Inferior parietal cortex (tissue), 1 donor: ENCODE measurements around the gene ZNF140.
A peak's percentile ranks its signal among the peaks of the same experiment; 100 is the strongest.

Experiments used
- DNase-seq: peaks from one replicate; pipeline ENCODE4 v3.0.0-alpha.2; 2016; ENCODE audit errors: extremely low spot score

The ZNF140 gene

GRCh38 chr12:133080368-133081158 is at the start of gene ZNF140:
Gene ZNF140 (plus strand): TSS chr12:133080923. CDS start chr12:133081321, 398 bp downstream.
- peak; percentile 99 for DNase-seq

DNA sequence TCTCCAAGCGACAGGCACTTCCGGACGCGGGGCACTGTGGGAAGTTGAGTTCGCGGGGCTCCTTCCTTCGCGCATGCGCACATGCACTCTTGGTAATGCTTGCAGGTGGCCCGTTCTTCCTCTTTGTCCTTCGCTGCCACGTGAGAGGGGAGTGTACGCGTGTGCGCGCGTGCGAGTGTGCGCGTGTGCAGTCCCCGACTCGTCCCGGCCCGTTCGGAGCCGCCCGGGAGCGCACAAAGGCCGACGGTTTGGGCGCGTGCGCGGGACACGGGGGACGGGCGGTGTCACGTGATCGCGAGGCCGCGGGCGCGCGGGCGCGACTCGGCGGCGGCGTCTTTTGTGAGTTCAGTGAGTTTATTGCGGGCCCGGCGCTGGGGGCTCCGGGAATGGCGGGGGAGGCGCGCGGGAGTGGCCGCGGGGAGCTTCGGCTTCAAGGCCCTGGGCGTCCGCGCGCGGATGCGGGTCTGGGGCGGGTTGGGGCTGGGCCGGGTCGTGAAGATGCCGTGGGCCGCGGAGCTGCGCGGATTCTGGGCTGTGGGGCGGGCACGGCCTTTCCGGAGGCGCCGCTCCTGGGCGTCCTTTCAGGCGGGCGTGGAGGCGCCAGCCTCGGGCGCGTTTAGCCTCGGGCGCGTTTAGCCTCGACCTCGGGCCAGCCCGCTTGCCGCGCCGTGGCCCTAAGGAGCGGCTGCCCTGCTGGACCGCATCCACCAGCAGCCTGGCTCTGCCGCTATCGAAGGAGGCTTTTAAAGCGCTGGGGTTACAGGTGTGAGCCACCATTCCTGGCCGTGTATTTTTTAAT is 43.3 kb upstream of the ZNF140 start, which contains the start of gene ZNF84:
ZNF84 (plus strand) TSS at position 303 of the 799 bp plus-strand sequence. CDS start 3,959 bp downstream, outside the sequence.
- peak; percentile 96 for DNase-seq

- no peak for DNase-seq
Measured at GRCh38 chr12:133038118-133038709, 42.5 kb upstream of the ZNF140 start.

DNA sequence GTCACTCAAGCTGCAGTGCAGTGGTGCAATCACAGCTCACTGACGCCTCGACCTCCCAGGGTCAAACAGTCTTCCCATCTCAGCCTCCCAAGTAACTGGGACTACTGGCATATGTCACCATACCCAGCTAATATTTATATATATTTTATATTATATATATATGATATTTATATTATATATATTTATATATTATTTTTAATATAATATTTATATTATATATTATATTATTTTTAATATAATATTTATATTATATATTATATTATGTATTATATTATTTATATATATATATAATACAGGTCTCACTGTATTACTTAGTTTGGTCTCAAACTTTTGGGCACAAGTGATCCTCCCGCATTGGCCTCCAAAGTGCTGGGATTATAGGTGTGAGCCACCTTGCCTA is 34.0 kb upstream of the ZNF140 start:
- no peak for DNase-seq

DNA sequence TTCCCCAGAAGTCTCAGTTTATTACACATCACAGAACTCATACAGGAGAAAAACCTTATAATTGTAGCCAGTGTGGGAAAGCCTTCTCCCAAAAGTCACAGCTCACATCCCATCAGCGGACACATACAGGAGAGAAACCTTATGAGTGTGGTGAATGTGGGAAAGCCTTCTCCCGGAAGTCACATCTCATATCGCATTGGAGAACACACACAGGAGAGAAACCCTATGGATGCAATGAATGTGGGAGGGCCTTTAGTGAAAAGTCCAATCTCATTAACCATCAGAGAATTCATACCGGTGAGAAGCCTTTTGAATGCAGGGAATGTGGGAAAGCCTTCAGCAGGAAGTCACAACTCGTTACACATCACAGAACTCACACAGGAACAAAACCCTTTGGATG is 23.3 kb upstream of the ZNF140 start:
- DNase-seq, result no peak

DNA sequence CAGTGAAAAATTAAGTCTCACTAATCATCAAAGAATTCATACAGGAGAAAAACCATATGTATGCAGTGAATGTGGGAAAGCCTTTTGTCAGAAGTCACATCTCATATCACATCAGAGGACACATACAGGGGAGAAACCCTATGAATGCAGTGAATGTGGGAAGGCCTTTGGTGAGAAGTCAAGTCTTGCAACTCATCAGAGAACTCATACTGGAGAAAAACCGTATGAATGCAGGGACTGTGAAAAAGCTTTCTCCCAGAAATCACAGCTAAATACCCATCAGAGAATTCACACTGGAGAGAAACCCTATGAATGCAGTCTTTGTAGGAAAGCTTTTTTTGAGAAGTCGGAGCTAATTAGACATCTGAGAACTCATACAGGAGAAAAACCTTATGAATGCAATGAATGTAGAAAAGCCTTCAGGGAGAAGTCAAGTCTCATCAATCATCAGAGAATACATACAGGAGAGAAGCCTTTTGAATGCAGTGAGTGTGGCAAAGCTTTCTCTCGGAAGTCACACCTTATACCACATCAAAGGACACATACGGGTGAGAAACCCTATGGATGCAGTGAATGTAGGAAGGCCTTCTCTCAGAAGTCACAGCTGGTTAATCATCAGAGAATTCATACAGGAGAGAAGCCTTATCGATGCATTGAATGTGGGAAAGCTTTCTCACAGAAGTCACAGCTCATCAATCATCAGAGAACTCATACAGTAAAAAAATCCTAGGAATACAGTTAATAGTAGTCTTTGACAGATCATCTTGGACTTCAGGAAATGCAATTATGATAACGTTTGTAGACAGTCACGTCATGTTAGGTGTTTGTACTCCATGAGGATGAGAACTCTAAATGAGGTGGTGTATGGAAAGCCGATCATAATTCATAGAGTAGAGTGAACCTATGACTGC is 22.3 kb upstream of the ZNF140 start:
- DNase-seq, result no peak

DNA sequence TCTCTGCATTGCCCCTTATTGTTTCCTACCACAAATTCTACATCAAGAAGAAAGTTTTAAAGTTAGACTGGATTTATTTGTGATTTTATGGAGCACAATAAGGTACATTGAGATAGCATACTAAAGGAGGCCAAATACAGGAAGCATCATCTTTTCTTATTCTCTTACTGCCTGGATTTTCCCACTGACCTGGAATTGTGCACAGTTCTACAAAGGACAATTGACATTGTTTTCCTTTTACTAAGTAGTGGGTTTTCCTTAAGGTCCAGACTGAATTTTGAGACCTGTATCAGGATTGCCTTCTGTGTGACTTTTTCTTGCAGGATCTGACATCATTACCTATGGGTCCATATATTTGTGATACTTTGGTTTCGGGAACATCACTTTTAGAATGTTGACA is 18.8 kb upstream of the ZNF140 start:
- DNase-seq, result no peak

- DNase-seq, result no peak
Measured at GRCh38 chr12:133063556-133063955, 17.2 kb upstream of the ZNF140 start.

- DNase-seq, result no peak
Measured at GRCh38 chr12:133073836-133074235, 6.9 kb upstream of the ZNF140 start.

DNA sequence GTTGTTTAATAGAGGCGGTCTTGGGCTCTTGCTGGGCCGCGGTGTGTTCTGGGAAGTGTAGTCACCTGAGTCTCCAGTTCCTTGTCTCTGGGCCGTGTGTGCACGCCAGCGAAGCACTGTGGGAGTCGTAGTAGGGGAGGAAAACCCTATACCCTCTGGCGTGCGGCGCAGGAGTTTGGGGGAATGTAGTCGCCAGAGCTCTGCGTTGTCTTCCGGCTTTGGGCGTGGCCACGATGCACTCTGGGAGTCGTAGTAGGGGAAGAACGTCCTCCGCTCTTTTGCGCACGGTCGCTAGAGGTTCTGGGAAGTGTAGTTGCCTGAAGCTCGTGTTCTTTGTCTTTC is 726 bp upstream of the ZNF140 start:
- DNase-seq, result peak; percentile 99

GRCh38 chr12:133081159-133081780 is 547 bp downstream of the ZNF140 start:
- no peak for DNase-seq

DNA sequence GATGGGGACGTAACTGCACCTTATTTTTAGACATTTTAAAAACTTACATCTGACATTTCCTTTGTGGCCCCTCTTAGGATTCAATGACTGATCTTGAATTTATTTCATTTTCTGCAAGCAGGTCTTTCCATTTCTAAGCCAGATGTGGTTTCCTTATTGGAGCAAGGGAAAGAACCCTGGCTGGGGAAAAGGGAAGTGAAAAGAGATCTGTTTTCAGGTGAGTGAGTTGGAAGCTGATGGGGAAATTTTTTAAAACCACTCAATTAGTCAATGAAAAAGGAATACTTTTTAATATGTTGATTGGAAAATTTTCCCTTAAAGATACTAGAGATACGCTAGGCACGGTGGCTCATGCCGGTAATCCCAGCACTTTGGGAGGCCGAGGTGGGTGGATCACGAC is 2.6 kb downstream of the ZNF140 start:
- DNase-seq, result no peak

DNA sequence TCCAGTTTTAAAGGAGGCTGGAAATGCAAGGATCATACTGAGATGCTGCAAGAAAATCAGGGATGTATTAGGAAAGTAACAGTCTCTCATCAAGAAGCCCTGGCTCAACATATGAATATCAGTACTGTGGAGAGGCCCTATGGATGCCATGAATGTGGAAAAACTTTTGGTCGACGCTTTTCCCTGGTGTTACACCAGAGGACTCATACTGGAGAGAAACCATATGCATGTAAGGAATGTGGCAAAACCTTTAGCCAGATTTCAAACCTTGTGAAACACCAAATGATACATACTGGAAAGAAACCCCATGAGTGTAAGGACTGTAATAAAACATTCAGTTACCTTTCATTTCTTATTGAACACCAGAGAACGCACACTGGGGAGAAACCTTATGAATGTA is 24.9 kb downstream of the ZNF140 start:
- DNase-seq, result no peak

GRCh38 chr12:133106253-133106652 is 25.5 kb downstream of the ZNF140 start:
- no peak for DNase-seq

- no peak for DNase-seq
Measured at GRCh38 chr12:133107121-133107520, 26.4 kb downstream of the ZNF140 start.

DNA sequence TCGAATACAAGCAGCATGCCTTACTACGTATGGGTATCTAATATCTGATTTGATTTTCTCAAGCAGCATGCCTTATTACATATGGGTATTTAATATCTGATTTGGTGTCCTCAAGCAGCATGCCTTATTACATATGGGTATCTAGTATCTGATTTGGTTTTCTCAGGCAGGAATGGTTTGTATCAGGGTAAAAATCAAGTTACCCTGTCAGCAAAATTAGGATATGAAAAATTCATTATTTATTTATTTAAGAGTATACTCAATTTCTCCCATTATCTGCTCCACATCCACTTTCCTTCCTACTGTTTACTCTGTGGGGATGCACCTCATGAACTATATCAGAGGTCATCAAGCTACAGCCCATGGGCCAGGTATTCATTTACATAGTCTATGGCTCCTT is 27.4 kb downstream of the ZNF140 start:
- no peak for DNase-seq

GRCh38 chr12:133120385-133121191 is 39.9 kb downstream of the ZNF140 start:
- no peak for DNase-seq

- DNase-seq, result no peak
Measured at GRCh38 chr12:133124674-133125073, 44.0 kb downstream of the ZNF140 start.

GRCh38 chr12:133129368-133130037 is 48.8 kb downstream of the ZNF140 start:
- DNase-seq, result peak; percentile 8
